T-helper 22 cell (primary cell): Measurements from ENCODE around the gene SCUBE1.

Experiments
- DNase-seq: peaks from one replicate; pipeline ENCODE4 v3.0.0-alpha.2; 2020; ENCODE audit warnings: low read depth

SCUBE1 gene

DNA sequence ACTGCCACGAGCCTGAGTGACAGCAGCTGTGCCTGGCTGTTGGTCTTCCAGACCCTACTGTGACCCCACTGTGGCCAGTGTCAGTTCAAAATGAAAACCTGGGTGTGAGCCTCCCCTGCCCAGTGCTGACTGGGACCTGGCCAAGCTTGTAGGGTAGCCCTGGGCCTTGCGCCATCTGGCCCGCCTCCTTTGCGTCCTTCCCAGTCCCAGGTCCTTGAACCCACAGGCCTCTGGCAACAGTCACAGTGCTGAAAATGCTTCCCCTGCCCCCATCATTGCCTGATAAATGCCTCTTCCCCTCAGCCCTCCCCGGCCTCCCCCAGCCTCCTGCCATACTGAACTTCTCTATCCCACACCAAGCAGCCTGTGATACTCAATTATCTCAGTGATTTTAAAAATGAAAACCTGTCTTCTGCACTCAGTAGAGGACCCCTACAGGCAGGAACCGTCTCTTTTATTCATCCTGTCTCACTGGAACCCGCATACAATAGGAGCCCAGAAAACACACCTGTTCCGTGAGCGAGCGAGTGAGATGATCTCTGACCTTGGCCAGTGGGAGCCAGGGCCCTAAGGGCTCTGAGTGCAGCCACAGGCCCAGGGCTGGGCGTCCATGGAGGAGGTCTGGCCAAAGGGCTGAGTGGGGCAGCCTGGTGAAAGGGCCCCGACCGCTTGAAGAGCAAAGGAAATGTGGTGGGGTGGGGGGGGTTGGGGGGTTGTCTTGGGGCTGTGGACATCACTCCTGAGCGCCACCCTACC is 106.6 kb downstream of the SCUBE1 start:
- no peak for DNase-seq

DNA sequence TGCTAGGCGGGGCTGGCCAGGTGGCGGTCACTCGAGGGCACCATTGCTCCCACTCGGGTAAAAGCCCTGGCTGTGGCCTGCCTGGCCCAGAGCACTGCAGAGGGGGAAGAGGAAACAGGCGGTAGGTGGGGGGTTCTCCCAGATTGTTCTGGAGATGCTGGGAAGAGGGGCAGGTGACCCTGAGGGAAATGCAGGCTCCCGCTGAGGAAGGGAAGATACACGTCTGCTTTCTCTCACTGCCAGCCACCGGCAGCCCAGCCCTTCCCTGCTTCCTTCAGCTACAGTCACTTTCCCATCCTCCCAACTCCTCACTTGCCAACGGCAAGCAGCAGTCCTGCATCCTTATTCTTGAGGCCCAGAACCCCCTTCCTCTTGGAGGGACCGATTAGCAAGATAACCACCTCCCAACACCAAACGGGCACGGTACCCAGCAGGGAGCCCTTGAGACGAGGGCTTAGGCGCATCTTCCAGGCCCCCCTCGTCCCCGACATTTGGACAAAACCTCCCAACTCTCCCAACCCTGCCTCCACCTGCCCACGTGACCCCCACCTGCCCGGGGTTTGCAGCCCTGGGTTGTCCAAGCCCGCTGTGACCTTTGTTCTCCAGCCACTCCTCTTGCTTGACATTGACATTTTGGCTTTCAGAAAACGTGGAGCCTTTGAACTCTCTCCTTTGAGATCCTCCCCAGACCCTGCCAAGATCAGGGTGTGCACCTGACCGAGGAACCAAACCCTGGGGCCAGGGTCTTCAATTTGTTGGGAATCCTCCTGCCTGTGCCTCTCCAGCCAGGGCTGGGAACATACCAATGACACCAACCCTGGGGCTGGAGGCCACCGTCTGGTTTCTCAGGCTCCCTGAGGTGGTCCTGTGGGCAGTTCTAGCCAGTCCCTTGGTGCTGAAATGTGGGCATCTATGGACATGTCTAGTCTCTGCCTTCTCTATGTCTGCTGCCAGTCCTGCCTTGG is 107.4 kb downstream of the SCUBE1 start:
- DNase-seq = no peak

DNA sequence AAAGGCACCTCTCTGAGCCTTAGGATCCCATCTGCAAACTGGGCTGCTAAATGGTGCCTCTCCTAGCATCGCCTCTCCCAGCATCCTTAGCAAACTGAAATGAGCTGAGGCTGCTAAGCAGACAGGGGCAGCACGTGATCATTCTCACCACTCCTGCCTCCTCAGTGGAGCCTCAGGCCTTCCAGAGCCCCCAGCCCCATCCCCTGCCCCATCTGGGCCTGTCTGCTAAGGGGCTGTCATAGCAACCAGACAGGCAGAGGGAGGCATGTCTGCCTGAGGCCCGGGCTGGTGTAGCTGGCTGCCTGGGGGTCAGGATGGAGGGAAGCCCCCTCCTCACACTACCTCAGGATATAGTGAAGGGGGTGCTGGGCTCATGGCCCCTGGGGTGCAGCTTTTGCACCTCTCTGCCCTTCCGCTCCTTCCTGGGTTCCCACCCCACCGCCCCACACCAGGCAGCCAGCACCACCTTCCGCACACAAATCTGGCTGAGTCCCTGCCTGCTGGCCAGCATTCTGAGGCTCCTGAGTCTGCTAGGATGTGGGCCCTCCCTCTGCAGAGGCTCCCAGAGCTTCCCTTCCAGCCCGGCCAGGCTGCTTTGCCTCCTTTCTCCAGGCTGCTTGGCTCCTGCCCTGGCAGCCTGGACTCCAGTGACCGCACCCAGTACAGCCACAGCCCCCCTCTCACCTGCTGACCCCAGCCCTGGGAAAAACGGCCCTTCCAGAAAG is 108.7 kb downstream of the SCUBE1 start:
- no peak for DNase-seq

DNA sequence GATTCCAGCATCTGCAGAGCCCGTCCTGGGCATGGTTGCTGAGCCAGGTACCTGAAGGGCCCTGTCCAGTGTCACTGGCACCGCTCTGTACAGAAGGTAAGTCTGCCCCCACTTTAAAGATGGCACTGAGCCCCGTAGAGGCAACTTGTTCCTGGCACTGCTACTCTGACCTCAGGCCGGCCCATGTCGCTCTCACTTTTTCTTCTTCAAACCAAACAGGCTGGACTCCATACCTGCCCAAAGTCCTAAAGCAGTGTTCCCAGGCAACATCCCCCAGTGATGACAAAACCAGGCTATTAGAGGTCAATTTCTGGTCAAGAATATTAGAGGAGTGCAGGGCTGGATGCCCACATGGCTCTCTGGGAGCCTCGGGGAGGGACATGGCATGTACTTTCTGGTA is 109.6 kb downstream of the SCUBE1 start:
- no peak for DNase-seq

DNA sequence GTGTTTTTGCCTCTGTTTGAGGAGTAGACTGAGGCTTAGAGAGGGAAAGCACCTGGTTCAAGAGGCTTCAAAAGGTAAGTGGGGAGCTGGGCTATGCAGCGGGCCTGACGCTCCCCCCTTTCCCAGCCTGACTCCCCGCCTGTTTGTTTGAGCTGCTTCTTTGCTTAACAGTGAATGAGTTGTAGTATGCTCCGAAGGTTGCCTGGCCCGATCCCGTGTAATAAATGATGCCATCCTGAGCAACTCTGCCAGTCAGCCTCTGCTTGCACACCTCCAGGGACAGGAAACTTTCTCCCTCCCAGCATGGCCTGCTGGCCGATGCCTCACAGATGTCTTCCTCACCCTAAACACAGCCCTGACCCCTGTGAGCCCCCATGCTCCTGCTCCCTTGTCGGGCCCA is 110.7 kb downstream of the SCUBE1 start:
- DNase-seq = no peak

DNA sequence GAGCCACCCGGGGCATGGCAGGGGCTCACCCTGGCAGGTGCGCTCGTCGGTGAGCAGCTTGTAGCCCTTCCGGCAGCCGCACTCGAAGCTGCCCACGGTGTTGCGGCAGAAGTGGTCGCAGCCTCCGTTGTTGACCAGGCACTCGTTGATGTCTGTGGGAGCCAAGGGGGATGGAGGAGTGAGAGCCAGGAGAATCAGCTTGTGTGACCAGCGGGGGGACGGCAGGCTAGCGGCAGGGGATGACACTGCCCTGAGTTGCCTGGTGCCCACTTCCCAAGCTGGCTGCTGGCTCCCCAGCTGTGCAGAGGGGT is 111.5 kb downstream of the SCUBE1 start:
- DNase-seq = no peak

DNA sequence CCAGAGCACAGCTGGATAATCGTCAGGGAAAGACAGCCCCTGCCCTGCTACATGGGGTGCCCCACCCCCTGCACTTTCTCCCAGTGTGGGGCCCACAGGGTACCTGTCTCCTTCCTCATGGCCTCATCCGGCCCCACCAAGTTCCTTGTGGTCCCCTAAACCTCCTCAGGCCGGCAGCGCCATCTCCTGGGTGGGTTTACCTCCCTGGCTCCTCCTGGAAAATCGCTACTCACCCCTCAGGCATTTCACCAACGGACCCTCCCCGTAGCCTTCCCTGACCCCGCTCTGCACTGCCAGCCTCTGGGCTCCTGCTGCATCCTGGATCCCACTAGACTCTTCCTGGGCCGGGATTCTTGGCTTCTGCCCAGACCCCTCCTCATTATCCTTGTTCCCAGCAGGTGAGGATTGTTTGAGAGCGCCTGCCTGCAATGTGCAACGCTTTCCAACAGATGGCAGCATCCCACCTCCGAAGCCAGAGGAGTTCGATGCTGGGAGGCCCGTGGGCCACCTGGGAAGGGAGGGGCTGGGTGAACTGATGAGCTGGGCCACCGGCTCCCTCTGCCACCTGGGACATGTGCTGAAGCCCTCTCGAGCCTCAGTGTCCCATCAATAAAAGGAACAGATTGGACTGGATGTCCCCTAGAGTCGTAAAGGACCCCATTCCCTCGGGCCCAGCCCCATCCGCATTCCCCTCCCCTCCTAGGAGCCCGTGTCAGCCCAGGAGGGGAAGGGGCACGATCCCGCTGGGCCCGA is 112.0 kb downstream of the SCUBE1 start:
- DNase-seq = peak; percentile 25

DNA sequence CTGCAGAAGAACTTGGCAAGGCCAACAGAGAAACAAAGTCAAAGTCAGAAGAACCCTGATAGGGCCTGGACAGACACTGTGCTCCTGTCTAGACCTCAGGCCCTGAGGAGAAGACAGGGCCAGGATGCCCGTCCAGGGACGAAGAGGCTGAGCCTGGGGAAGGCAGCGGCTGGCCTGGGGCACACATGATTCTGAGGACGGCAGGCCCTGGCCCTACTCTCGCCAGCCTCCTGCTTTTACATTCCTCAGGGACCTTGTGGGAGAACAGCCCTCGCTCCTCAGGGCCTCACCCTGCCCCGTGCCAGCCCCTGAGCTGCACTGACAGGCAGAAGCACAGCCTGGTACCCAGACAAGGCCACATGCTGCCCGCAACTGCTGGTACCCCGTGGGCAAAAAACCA is 112.6 kb downstream of the SCUBE1 start:
- no peak for DNase-seq

DNA sequence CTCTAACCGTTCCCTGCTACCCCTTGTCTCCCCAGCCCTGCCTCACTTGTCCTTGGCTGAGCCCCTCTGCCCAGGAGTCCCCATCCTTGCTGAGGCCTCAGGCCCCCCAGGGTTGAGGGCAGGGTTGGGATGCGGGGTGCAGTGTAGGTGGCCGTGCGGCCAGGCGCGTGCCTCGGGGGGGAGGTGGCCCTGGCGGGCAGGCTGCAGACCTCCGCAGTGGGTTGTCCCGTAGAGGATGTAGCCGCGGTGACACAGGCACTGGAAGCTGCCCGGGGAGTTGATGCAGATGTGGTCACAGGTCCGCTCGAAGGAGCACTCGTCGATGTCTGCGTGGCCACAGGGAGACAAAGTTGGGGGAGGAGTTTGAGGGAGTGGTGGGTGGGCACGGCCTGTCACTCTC is 114.3 kb downstream of the SCUBE1 start:
- DNase-seq = no peak

DNA sequence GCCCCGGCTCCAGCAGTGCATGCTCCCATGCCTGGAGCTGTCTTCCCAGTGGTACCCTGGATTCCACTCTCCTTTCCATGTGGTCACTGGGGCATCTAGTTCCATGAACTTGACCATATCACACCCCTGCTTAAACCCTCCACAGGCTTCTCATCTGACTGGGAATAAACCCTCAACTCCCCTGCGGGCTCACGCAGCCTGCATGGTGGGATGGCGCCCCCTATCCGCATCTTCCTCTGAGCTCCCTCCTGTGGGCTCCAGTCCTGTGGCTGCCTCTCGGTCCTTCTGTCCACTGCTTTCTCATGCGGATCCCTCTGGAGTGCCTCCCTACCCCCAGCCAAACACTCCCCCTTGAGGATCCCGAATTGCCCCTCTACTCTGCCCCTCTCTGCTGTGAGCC is 114.8 kb downstream of the SCUBE1 start:
- DNase-seq = no peak

DNA sequence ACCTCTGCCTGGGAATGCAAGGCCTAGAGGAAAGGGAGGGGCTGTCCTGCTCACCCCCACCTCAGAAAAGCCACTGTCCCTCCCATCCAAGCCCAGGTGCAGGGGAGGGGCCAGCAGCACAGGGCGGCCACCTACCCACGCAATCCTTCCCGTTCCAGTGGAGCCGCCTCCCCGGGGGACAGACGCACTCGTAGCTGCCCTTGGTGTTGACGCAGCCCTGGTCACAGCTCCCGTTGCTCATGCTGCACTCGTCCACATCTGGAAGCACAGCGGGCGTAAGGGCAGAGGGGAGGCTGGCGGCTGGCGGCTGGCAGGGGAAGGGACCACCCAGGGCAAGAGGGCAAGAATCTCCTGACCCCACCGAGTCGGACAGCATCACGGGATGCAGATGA is 115.9 kb downstream of the SCUBE1 start:
- no peak for DNase-seq

DNA sequence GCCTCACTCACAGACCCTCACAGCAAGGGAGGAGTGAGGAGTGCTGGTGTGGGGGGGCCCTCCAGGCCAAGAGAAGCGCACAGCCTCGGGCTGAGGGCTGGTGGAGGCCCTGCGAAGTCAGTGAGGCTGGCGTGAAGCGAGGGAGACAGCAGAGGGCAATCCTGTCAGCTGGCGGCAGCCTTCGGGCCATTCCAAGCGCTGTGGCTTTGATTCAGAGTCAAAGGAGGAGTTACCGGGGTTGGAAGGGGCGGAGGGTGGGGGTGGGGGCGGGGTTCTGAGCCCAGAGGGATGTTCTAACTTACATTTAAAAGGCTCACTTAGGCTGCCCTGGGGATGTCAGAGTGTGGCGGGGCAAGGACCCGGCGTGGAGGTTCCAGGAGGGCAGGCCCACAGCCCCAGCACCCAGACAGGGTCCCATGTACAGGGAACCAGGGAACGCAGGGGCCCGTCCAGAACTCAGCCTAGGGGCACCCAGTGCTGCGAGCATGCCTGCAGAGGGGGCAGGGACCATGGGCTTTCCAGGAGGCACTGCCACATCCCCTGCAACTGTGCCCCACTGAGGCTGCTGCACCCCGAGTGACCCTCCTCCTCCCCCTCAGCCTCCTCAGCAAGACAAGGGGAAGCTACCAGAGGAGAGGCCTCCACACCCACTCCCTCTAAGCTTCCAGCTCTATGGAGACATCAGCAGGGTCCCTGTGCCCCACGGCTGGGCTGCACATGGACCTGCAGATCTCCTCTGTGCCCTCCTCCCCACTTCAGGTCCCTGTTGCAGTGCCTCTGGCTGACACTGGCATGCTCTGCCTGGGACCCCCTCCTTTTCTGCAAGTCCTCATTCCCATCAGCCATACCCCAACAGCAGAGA is 116.6 kb downstream of the SCUBE1 start:
- no peak for DNase-seq

DNA sequence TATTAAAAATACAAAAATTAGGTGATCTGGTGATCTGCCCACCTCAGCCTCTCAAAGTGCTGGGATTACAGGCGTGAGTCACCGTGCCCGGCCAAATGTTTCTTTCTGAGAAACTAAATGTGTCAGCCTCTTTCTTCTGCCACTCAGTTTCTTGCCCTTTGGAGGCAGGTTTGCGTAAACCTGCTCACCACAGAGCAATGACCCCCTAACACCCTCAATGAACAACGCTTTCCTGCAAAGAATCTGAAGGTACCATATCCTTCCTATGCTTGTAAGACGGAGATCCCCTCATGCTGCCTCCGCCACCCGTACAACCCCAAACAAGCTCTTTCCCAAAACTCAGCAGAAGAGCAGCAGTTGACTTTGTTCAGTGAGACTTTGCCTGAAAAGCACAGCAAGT is 117.6 kb downstream of the SCUBE1 start:
- no peak for DNase-seq

DNA sequence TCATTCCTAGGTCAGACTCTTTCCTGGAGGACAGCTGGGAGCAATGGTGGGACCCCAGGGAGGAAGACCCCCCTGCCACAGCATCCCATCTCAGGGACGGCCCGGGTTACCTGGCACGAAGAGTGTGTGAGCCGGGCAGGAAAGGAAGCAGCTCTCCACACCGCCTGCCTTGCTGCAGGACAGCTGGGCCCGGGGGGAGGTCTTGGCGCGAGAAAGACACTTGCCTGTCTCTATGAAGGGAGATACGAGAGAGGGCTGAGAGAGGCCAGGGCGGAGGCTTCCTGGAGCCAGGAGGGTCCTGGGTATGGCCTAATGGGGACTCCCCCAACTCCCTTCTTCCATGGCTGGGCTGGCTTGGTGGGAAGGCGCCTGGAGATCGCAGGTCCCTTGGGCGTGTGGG is 120.2 kb downstream of the SCUBE1 start:
- no peak for DNase-seq

DNA sequence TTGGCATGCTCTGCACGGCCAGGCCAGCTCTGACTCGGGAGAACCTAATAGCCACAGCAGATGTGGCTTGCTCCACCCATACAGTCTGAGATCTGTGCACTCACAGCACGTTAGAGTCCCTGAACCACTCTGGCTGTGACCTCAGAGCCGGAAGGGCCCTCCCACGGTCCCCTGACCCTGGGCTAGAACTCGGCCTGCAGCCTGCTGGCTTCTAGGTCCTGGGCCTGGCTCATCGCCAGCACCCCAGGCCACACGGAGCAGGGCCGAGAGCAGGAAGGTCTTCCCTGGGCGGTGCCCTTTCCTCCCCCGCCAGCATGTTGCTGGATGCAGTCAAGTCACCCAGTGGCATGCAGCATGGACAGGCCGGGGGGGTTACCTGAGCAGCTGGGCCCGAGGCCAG is 120.9 kb downstream of the SCUBE1 start:
- DNase-seq = no peak

DNA sequence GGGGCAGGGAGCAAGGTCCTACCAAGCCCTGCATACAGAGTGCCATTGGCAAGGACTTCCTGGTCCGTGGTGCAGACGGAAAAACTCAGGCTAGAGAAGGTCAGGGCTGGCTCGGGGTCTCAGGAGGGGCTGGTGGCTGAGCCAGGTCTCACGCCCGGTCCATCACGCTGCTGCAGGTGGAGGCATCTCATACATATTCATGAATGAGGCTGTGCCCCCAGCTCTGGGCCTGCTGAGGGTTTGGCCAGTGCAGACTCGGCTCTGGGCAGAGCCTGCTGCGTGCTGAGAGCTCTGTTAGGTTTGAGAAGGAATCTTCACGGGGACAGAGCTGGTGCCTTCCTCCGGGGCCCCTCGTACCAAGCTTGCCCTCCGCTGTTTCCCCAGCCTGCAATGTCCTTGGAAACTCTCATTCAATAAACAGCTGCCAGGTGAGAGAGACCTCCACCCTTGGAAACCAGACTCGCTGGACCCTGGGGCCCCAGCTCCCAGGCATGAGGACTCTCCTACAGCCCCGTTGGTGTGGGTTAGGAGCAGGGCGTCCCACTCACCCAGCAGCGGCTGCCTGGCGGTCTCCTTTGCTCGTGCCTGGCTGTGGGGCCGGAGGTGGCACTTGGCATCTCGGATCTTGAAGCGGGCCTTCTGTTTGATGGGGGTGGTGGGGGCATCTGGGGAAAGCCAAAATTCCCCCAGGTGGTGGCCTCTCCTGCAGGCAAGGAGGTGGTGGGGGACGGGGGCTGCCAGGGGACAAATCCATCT is 122.4 kb downstream of the SCUBE1 start:
- no peak for DNase-seq

DNA sequence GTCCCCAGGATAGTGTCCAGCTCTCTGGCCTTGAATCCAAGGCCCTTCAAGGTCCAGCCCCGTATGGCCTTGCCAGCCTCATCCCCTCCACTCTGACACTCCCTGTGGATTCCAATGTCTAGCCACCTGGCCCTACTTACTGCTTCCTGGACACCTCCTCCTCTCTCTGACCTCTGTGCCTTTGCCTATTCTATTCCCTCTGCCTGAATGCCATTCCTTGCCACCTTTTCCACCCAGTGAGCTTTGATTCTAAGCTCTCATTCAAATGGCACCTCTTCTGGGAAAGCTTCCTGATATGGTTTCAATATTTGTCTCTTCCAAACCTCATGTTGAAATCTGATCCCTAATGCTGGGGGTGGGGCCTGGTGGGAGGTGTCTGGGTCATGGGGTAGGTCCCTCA is 124.4 kb downstream of the SCUBE1 start:
- DNase-seq = no peak

DNA sequence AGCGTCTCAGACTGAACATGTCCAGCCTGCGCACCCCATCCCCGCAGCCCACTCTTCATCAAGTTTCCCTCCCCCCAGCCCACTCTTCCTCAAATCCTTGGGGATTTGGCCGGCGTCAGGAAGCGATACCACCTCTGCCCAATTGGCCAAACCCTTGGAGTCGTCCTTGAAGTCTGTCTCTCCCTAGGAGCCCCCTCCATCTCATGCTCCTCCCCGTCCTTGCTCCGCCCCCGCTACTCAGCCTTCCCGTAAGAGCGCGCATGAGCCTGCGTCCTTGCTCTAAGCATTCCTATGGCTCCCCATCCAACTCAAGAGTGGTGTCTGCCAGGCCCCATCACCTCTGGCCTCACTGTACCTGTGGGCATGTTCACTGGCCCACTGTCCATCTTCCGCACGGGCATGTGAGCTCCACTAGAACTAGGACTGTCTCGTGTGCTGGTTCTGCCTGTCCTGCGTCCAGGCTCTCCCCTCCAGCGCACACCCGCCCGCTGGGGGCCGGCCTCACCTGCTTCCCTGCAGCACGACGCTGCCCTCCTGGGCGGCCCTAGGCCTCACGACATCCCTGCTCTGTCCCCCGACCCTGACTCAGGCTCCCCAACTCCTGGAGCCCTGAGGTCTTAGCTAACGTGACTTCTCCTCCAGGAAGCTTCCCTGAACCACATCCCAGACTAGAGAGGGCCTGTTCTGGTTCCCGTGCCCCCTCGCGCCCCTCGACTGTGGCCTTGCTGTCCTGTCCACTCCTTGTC is 125.7 kb downstream of the SCUBE1 start:
- no peak for DNase-seq

DNA sequence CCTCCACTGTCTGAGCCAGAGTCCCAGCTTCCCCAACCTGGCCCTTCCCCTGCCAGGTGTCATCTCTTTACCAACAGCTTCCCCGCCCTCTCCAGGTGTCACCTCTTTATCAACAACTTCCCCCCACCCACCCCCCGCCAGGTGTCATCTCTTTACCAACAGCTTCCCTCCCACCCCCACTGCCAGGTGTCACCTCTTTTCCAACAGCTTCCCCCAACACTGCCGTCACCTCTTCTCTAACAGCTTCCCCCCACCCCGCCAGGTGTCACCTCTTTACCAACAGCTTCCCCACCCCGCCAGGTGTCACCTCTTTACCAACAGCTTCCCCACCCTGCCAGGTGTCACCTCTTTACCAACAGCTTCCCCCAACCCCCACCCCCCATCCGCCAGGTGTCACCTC is 126.4 kb downstream of the SCUBE1 start:
- no peak for DNase-seq

DNA sequence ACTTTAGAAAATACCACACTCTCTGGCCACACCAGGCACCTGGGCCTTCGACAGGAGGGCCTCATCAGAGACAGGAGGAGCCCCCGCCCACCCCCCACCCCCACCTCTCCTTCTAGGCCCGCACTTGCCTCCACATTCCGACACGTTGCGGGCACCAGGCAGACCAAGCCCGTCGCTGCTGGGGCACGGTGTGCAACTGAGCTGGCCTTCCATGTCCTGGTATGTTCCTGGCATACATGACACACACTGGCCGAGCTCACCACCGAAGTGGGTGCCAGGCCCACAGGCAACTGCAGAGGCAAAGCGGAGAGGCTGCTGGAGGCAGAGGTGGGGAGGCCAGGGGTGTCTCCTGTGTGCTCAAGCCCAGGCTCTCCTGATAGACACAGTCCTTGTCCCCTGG is 129.2 kb downstream of the SCUBE1 start:
- no peak for DNase-seq
